ENCODE results near the gene IGF1R. TPM values are rescaled to one million over a fixed set of nuclear protein-coding genes. Genes with fewer than 3 reads are reported as not detected.

The IGF1R gene
- total RNA-seq, 2 donors from 2014 or later: 115 to 119 TPM

GRCh38 chr15:98855815-98856531 lies 207.6 kb downstream of the IGF1R start:
- no peak overlapping the region for H3K4me3 ChIP-seq (ENCODE audit: low read length)
- H3K4me1 ChIP-seq (ENCODE audit: control insufficient read depth, insufficient read depth, low read length): peaks cover 18% of the 10 kb centered on the region
- WGBS, 2 experiments (ENCODE audit: insufficient coverage in 1 of 2, insufficient read length in 1 of 2): 80 to 87% methylated on average over 9 to 10 of the region's 10 CpGs
- H3K27ac Mint-ChIP-seq: no peak overlapping the region
- H3K27ac ChIP-seq (ENCODE audit: low read depth, low read length): peak overlapping the region; percentile 34
- DNase-seq: no peak
- TF ChIP-seq, protein P1, sequence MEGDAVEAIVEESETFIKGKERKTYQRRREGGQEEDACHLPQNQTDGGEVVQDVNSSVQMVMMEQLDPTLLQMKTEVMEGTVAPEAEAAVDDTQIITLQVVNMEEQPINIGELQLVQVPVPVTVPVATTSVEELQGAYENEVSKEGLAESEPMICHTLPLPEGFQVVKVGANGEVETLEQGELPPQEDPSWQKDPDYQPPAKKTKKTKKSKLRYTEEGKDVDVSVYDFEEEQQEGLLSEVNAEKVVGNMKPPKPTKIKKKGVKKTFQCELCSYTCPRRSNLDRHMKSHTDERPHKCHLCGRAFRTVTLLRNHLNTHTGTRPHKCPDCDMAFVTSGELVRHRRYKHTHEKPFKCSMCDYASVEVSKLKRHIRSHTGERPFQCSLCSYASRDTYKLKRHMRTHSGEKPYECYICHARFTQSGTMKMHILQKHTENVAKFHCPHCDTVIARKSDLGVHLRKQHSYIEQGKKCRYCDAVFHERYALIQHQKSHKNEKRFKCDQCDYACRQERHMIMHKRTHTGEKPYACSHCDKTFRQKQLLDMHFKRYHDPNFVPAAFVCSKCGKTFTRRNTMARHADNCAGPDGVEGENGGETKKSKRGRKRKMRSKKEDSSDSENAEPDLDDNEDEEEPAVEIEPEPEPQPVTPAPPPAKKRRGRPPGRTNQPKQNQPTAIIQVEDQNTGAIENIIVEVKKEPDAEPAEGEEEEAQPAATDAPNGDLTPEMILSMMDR (conservative IDR thresholded peaks at IDR 0.05): no peak
- no peak overlapping the region for H3K4me3 Mint-ChIP-seq
- H3K36me3 Mint-ChIP-seq (ENCODE audit: low read depth): no peaks in the 10 kb centered on the region
- H3K9me3 ChIP-seq (ENCODE audit: control insufficient read depth, low read length): no peaks in the 10 kb centered on the region
- H3K27me3 ChIP-seq (ENCODE audit: control insufficient read depth, insufficient read depth, low read length, poor library complexity, severe bottlenecking): no peaks in the 10 kb centered on the region
- H3K4me1 Mint-ChIP-seq: peaks cover 69% of the 10 kb centered on the region
- H3K27me3 Mint-ChIP-seq (ENCODE audit: insufficient read depth): no peaks in the 10 kb centered on the region
- no peaks in the 10 kb centered on the region for H3K9me3 Mint-ChIP-seq
- H3K36me3 ChIP-seq (ENCODE audit: control insufficient read depth, insufficient read depth, low read length): no peaks in the 10 kb centered on the region
- H3K9ac ChIP-seq (ENCODE audit: extremely low read depth, low read length, poor library complexity, severe bottlenecking): no peak overlapping the region

DNA sequence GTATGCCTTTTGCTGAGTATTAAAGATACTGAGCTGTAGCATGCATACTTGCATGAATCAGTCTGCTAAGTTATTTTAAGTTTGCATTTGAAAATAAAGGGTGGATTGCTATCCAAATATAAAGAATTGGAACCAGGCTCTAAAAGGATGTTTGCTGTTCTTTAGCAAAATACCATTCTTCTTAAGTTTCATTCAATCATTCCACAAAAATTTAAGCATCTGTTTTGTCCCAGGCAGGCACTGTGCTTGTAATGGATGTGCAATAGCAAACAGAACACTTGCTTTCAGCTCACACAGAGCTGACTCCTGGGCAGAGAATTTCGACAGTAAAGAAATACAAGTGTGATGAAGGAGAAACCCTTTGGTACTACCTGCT lies 208.2 kb downstream of the IGF1R start:
- no peaks in the 10 kb centered on the region for H3K9me3 ChIP-seq (ENCODE audit: control insufficient read depth, low read length)
- WGBS, 2 experiments (ENCODE audit: insufficient coverage in 1 of 2, insufficient read length in 1 of 2): 88 to 100% methylated on average over 1 of the region's 1 CpG
- Mint-ChIP-seq H3K4me3 (no peak overlapping the region), H3K27ac (no peak overlapping the region), H3K36me3 (ENCODE audit: low read depth) (no peaks in the 10 kb centered on the region), H3K4me1 (peaks cover 71% of the 10 kb centered on the region), H3K27me3 (ENCODE audit: insufficient read depth) (no peaks in the 10 kb centered on the region), H3K9me3 (no peaks in the 10 kb centered on the region)
- H3K36me3 ChIP-seq (ENCODE audit: control insufficient read depth, insufficient read depth, low read length): no peaks in the 10 kb centered on the region
- H3K27ac ChIP-seq (ENCODE audit: low read depth, low read length): no peak overlapping the region
- no peak for DNase-seq
- no peak overlapping the region for H3K4me3 ChIP-seq (ENCODE audit: low read length)
- no peak overlapping the region for H3K9ac ChIP-seq (ENCODE audit: extremely low read depth, low read length, poor library complexity, severe bottlenecking)
- TF ChIP-seq, protein P1 (conservative IDR thresholded peaks at IDR 0.05): no peak
- H3K4me1 ChIP-seq (ENCODE audit: control insufficient read depth, insufficient read depth, low read length): peaks cover 14% of the 10 kb centered on the region
- no peaks in the 10 kb centered on the region for H3K27me3 ChIP-seq (ENCODE audit: control insufficient read depth, insufficient read depth, low read length, poor library complexity, severe bottlenecking)

DNA sequence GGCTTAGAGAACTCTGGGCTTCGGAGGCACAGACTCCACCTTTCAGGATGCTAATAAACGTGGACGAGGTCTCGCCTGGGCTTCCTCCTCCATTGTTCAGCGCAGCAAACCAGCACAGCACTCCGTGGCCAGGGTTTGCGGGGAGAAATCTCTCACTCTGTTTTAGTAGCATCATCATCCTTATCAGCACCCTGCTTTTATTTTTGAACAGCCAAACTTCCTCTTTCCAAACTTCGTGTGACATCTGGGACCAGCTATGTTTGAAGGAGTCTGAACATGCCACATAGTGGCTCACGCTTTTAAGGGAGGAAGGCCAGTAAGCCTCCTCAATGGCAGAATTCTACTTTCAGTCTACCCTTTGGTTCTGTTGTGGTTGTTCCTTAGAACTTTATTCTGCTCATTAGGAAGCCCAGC lies 210.3 kb downstream of the IGF1R start:
- Histone ChIP-seq H3K9ac (ENCODE audit: extremely low read depth, low read length, poor library complexity, severe bottlenecking) (no peak overlapping the region), H3K36me3 (ENCODE audit: control insufficient read depth, insufficient read depth, low read length) (no peaks in the 10 kb centered on the region), H3K9me3 (ENCODE audit: control insufficient read depth, low read length) (no peaks in the 10 kb centered on the region), H3K27ac (ENCODE audit: low read depth, low read length) (no peak overlapping the region), H3K27me3 (ENCODE audit: control insufficient read depth, insufficient read depth, low read length, poor library complexity, severe bottlenecking) (no peaks in the 10 kb centered on the region), H3K4me3 (ENCODE audit: low read length) (no peak overlapping the region), H3K4me1 (ENCODE audit: control insufficient read depth, insufficient read depth, low read length) (peaks cover 8% of the 10 kb centered on the region)
- H3K9me3 Mint-ChIP-seq: no peaks in the 10 kb centered on the region
- 83% methylated on average over 6 to 9 of the region's 9 CpGs for WGBS, 2 experiments (ENCODE audit: insufficient coverage in 1 of 2, insufficient read length in 1 of 2)
- no peaks in the 10 kb centered on the region for H3K36me3 Mint-ChIP-seq (ENCODE audit: low read depth)
- DNase-seq: no peak
- TF ChIP-seq, protein P1 (conservative IDR thresholded peaks at IDR 0.05): no peak
- peak overlapping the region; percentile 53 for H3K27ac Mint-ChIP-seq
- H3K4me3 Mint-ChIP-seq: no peak overlapping the region
- peaks cover 72% of the 10 kb centered on the region for H3K4me1 Mint-ChIP-seq
- no peaks in the 10 kb centered on the region for H3K27me3 Mint-ChIP-seq (ENCODE audit: insufficient read depth)
